VCaP (cell line): ENCODE results near the gene C6orf141.

Source experiments
- H3K27ac ChIP-seq: fragments of 450-650 bp; 2 replicates; pipeline ENCODE4 v1.5.1; 2017
- TF ChIP-seq, protein P1 (sequence below): fragments of 450-650 bp; conservative IDR thresholded peaks from 2 replicates; pipeline ENCODE4 v1.5.1; 2017; ENCODE audit warnings: mild to moderate bottlenecking, moderate library complexity

The C6orf141 gene

DNA sequence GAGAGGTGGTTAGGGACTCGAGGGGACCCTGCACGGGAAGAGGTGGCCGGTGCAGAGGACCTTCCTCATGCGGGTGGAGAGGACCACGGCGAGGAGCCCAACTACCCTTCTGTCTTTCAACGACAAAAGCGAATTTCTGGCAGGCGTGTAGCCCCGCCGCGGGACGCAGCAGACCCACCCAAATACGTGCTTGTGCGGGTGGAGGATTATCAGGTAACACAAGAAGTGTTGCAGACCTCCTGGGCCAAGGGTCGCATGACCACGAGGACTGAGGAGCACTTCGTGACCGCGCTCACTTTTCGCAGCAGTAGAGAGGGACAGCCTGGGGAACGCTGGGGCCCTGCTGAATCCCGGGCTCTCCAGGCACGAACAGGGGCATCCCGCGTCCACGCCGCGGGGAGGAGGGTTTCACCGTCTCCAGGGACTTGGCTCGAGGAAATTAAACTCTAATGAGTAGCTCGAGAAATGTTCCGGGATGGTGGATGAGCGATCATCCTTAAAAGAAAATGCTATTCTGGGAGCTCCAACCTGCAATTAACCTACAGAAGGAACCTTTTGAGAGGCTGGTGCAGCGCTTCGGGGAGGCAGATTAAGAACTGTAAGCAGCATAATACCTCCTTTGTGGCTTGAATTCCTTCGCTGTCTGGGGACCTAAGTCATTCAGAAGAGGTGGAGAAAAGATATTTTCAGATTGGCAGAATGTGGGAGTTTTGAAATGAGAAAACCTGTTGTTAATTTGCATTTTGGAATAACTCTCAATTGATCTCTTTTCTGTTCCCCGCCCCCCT is 804 bp downstream of the C6orf141 start:
- TF ChIP-seq, protein P1, sequence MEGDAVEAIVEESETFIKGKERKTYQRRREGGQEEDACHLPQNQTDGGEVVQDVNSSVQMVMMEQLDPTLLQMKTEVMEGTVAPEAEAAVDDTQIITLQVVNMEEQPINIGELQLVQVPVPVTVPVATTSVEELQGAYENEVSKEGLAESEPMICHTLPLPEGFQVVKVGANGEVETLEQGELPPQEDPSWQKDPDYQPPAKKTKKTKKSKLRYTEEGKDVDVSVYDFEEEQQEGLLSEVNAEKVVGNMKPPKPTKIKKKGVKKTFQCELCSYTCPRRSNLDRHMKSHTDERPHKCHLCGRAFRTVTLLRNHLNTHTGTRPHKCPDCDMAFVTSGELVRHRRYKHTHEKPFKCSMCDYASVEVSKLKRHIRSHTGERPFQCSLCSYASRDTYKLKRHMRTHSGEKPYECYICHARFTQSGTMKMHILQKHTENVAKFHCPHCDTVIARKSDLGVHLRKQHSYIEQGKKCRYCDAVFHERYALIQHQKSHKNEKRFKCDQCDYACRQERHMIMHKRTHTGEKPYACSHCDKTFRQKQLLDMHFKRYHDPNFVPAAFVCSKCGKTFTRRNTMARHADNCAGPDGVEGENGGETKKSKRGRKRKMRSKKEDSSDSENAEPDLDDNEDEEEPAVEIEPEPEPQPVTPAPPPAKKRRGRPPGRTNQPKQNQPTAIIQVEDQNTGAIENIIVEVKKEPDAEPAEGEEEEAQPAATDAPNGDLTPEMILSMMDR = no peak
- no peak overlapping the region for H3K27ac ChIP-seq

DNA sequence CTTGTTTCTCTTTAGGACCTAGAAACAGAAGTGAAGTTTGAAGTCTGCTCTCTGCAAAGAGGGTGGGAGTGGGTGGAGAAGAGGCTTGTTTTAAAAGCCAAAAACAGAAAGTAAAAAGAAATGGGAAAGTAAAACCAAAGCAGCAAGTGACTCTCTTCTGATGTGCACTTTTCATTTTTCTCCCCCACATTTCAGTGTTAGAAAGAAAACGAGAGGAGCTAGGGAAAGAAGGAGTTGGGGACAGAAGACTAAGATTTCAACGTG is 1.3 kb downstream of the C6orf141 start:
- no peak overlapping the region for H3K27ac ChIP-seq
- TF ChIP-seq, protein P1 = no peak

DNA sequence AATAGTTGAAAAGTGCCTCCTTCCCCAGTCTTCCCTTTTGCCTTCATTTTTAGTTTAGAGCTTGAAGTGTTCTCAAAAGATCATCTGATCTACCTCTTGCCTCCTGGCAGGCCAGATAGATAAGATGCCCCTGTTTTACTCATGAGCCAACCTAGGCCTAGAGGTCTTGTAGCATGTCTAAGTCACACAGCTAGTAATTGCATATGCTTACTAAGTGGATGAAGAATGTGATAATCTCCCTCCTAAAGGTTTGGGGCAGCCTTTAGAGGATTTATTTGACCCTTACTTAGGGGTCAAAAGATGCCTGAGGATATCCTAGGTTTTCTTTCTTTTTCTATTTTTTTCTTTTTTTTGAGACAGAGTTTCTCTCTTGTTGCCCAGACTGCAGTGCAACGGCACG is 2.1 kb downstream of the C6orf141 start:
- TF ChIP-seq, protein P1 = no peak
- no peak overlapping the region for H3K27ac ChIP-seq

DNA sequence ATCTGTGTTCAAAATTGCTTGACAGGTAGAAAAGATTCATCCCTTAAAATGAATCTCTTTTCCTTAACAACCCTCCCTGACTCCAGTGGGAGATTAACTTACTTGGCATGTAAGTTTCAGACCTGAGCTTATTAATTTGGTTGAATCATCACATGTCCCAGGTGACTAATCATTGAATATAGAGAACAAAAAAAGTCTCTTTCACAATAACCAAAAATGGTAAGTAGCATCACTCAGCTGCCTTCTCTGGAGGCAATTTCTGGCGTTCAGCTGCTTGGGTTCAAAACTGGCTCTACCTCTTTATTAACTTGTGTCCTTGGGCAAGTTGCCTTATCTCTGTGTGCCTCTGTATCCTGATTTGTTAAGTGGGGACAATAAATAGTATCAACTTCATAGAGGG is 2.9 kb downstream of the C6orf141 start:
- TF ChIP-seq, protein P1 = no peak
- no peak overlapping the region for H3K27ac ChIP-seq

DNA sequence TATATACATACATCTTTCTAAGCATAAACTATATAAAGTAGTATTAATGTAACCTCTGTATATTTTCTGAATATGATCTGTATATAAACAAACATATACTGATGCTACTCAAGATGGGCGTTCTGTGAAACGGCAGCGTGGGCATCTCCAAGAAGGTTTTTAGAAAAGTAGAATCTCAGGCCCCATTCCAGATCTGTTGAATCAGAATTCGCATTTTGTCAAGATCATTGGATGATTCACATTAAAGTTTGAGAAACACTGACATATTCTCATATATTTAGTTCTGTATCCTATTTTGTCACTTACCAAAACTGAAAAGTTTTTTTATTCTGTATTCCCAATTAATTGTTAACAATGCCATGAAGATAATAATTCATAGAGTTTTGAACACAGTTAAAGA is 5.5 kb downstream of the C6orf141 start:
- H3K27ac ChIP-seq = no peak overlapping the region

DNA sequence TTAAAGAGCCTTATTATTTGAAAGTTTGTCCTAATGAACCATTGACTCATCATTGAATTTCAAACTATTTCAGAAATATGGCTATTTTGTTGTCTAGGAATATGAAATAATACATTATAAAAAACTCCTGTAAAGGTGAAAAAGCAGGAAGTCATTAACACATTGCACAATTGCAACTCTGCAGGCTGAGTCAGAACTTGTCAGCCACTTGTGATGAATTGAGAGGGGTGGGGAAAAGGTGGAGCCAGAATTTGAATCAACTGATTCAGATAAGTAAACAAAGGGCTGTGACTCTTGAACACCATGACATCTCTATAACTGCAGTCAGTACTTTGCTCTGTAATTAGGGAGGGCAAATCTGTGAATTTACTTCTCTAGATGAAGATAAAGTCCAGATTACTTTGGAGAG is 6.0 kb downstream of the C6orf141 start:
- TF ChIP-seq, protein P1 = no peak
- H3K27ac ChIP-seq = no peak overlapping the region

More for the DNA sequence above, 5.5 kb downstream of the C6orf141 start:
- TF ChIP-seq, protein P1 = no peak

DNA sequence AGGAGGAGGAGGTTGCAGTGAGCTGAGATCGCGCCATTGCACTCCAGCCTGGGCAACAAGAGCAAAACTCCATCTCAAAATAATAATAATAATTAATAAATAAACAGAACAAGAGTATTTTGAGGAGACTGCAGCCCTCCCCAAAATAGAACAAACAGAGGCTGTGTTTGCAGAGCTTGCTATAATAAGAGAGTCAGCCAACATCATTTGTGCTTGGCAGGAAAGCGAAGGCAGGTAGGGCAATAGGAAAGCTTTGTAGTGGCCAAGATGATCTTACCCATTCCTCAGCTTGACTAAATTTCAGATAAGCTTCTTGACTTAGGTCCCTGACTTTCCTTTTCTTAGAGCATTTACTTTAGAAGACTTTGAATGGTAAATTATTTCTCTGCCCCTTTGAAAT is 6.7 kb downstream of the C6orf141 start:
- H3K27ac ChIP-seq = no peak overlapping the region
- TF ChIP-seq, protein P1 = no peak
